DMS153 (cell line): ENCODE results near the gene KIRREL1.

Source experiments
- DNase-seq: peaks from one replicate; lab custom pipeline; 2025; lab: John Stamatoyannopoulos, UW

Gene KIRREL1

GRCh38 chr1:158007667-158008386 is 14.4 kb downstream of the KIRREL1 start:
- no peak for DNase-seq

- no peak for DNase-seq
Observed at GRCh38 chr1:158008630-158009029, 15.2 kb downstream of the KIRREL1 start.

- no peak for DNase-seq
Observed at GRCh38 chr1:158011714-158012113, 18.3 kb downstream of the KIRREL1 start.

- DNase-seq = no peak
Observed at GRCh38 chr1:158013840-158014730, 20.6 kb downstream of the KIRREL1 start.

GRCh38 chr1:158014731-158015320 is 21.4 kb downstream of the KIRREL1 start:
- DNase-seq = no peak

- no peak for DNase-seq
Observed at GRCh38 chr1:158016651-158017335, 23.3 kb downstream of the KIRREL1 start.

- DNase-seq = no peak
Observed at GRCh38 chr1:158017800-158018595, 24.6 kb downstream of the KIRREL1 start.

- no peak for DNase-seq
Observed at GRCh38 chr1:158019171-158019868, 25.9 kb downstream of the KIRREL1 start.

- no peak for DNase-seq
Observed at GRCh38 chr1:158020259-158020885, 26.9 kb downstream of the KIRREL1 start.

- no peak for DNase-seq
Observed at GRCh38 chr1:158020886-158021620, 27.6 kb downstream of the KIRREL1 start.

- no peak for DNase-seq
Observed at GRCh38 chr1:158021721-158022120, 28.3 kb downstream of the KIRREL1 start.

GRCh38 chr1:158022554-158023312 is 29.3 kb downstream of the KIRREL1 start:
- no peak for DNase-seq

- no peak for DNase-seq
Observed at GRCh38 chr1:158024737-158025136, 31.3 kb downstream of the KIRREL1 start.

GRCh38 chr1:158025576-158026230 is 32.3 kb downstream of the KIRREL1 start:
- DNase-seq = no peak

- DNase-seq = no peak
Observed at GRCh38 chr1:158026651-158027050, 33.2 kb downstream of the KIRREL1 start.

- no peak for DNase-seq
Observed at GRCh38 chr1:158027508-158027907, 34.1 kb downstream of the KIRREL1 start.

GRCh38 chr1:158028969-158029368 is 35.5 kb downstream of the KIRREL1 start:
- no peak for DNase-seq

- no peak for DNase-seq
Observed at GRCh38 chr1:158035014-158035413, 41.6 kb downstream of the KIRREL1 start.
